Heart left ventricle (tissue), 16 donors: ENCODE results near the gene SFN. TPM values are rescaled to one million over a fixed set of nuclear protein-coding genes. Genes with fewer than 3 reads are reported as not detected.

Source experiments
- ATAC-seq, 4 donors: fragments of 200-7000 bp; cut with Tn5 transposase; one replicate each; pipeline ENCODE4 v1.9.1; 2020 to 2022; ENCODE audit warnings: moderate library complexity in 4 of 4, mild to moderate bottlenecking in 3 of 4, moderate number of reproducible peaks in 1 of 4
- DNase-seq, 5 donors: peaks; one replicate each; pipeline ENCODE4 v3.0.0-alpha.2; 2020
- H3K27ac ChIP-seq, 12 donors: fragments of 200-600 bp; sonication (generic) in 4 of 12; one replicate each; pipeline versions ENCODE4 v1.5.0 to v1.8.0; 2016 to 2022; ENCODE audit warnings: mild to moderate bottlenecking in 2 of 12
- H3K27me3 ChIP-seq, 9 donors: fragments of 200-600 bp; sonication (generic) in 2 of 9; one replicate each; pipeline versions ENCODE4 v1.5.1 to v1.8.0; 2016 to 2022; ENCODE audit warnings: mild to moderate bottlenecking in 3 of 9
- H3K36me3 ChIP-seq, 9 donors: fragments of 200-600 bp; sonication (generic) in 2 of 9; one replicate each; pipeline versions ENCODE4 v1.5.0 to v1.8.0; 2018 to 2022; ENCODE audit warnings: mild to moderate bottlenecking in 2 of 9
- H3K4me1 ChIP-seq, 12 donors: fragments of 200-600 bp; sonication (generic) in 4 of 12; one replicate each; pipeline versions ENCODE4 v1.5.0 to v1.8.0; 2016 to 2022; ENCODE audit warnings: mild to moderate bottlenecking in 3 of 12
- H3K4me3 ChIP-seq, 12 donors: fragments of 200-600 bp; sonication (generic) in 4 of 12; one replicate each; pipeline versions ENCODE4 v1.5.0 to v1.8.0; 2017 to 2022; ENCODE audit warnings: mild to moderate bottlenecking in 9 of 12, moderate library complexity in 4 of 12
- H3K9me3 ChIP-seq, 12 donors: fragments of 200-600 bp; sonication (generic) in 4 of 12; one replicate each; pipeline versions ENCODE4 v1.5.0 to v1.8.0; 2016 to 2022; ENCODE audit warnings: mild to moderate bottlenecking in 1 of 12
- CTCF ChIP-seq, 12 donors: fragments of 200-600 bp; sonication (generic) in 4 of 12; IDR thresholded peaks; one replicate each; pipeline versions ENCODE4 v1.5.0 to v1.8.0; 2018 to 2022; ENCODE audit warnings: antibody characterized with exemption in 12 of 12, mild to moderate bottlenecking in 5 of 12
- POLR2A ChIP-seq, 2 donors: fragments of 450-650 bp; IDR thresholded peaks; one replicate each; pipeline ENCODE4 v1.6.1; 2017; ENCODE audit warnings: antibody characterized with exemption in 2 of 2, mild to moderate bottlenecking in 2 of 2, moderate library complexity in 2 of 2
- WGBS, 4 donors: extraction: QIAGEN DNeasy Blood & Tissue Kit in 2 of 4; methylation state at CpG; one replicate each; pipeline versions ENCODE4 v1.1.5 to v1.1.7; 2013 to 2018; 5-methylcytosine and 5-hydroxymethylcytosine counted together
- intact Hi-C, 10 donors: fragments of 100-400 bp; cut with DNase I; formaldehyde crosslinking; loops; one replicate each; pipeline versions ENCODE4 v1.11.1 to v1.14.2; 2022
- polyA plus RNA-seq, 2 donors: library from polyadenylated mRNA; stranded (reverse); fragments of 200-250 nt; gene quantifications; one replicate each; pipeline ENCODE4 v1.2.3, GENCODE V29; 2013
- total RNA-seq, 9 donors: library from RNA; depleted of rRNA in 2 of 9; stranded (reverse); fragments of >200 nt in 2 of 9; fragmentation: NEBNext Ultra II Directional in 3 of 9; extraction: Animal tissue kit (Norgen Biotek cat#: 25700) in 3 of 9; gene quantifications; one replicate each; pipeline versions ENCODE4 v1.1.0 to v1.2.4, GENCODE V29; 2016 to 2023
- donor health status: ischemic (EF 13 %, LVEDD 7.1; RV severe dilation, severe dysfunction).
- donor health status: healthy with polysubstance abuse.
- donor health status: DM: no; HTN: yes; CAD: no.
- donor health status: DM: no; HTN: no; CAD: no.
- donor health status: ischemic (EF 25% LVEDD 6.9; RV normal size, moderate dysfunction).
- donor health status: ischemic (EF 25% LVEDD 5.7; RV mildly dilated, moderate dysfunction).
- donor health status: healthy.
- donor health status: DM: yes; HTN: yes; CAD: no.
- donor health status: ischemic (EF 35%, LVEDD 5.7; RV mildly dilated, moderate dysfunction).
- donor health status: nonischemic (EF 11% LVEDD 7.7; RV severe dilation, severe dysfunction).
- donor health status: DM: yes; HTN: yes; CAD: no.
- donor health status: PGD.
- donor health status: ischemic (EF 29% LVEDD 5.4; RV normal size, mild dysfunction).
- donor health status: nonischemic (EF 23%, LVEDD 6.1; RV moderate dilation, normal function).

SFN gene
- total and polyA plus RNA-seq, 11 donors = 0.11 to 0.42 (median 0.31) TPM; not detected in 7

- intact Hi-C loops = no loop called here
- H3K27me3 ChIP-seq = no peaks in the 10 kb centered on the region
- WGBS, 4 donors = 4 to 8% (median 6%) methylated on average over 12 to 17 of the region's 17 CpGs
- peaks cover 0 to 17% (median 5%) of the 10 kb centered on the region in 9 donors for H3K36me3 ChIP-seq
- DNase-seq = no peak
- no peaks in the 10 kb centered on the region for H3K9me3 ChIP-seq
- H3K27ac ChIP-seq = peak overlapping the region in 11 of 12 donors; percentile 51 to 87 (median 79)
- ATAC-seq = peak in 1 of 4 donors; percentile 2
- H3K4me1 ChIP-seq = peaks cover 8 to 45% (median 29%) of the 10 kb centered on the region in 12 donors
- peak overlapping the region; percentile 43 to 98 (median 79) for H3K4me3 ChIP-seq
- no peak for TF ChIP-seq CTCF (IDR thresholded peaks at IDR 0.05)
- no peak for TF ChIP-seq POLR2A (IDR thresholded peaks at IDR 0.05)
Measured at GRCh38 chr1:26827106-26827604, 35.8 kb upstream of the SFN start.

GRCh38 chr1:26827663-26828062 lies 35.3 kb upstream of the SFN start:
- H3K27ac ChIP-seq = peak overlapping the region in 10 of 12 donors; percentile 25 to 87 (median 76)
- ATAC-seq (peak in 1 of 4 donors; percentile 35), DNase-seq (no peak)
- peaks cover 8 to 48% (median 29%) of the 10 kb centered on the region in 12 donors for H3K4me1 ChIP-seq
- H3K4me3 ChIP-seq = peak overlapping the region; percentile 43 to 98 (median 79)
- intact Hi-C loops = no loop called here
- WGBS, 4 donors = 22 to 31% (median 29%) methylated on average over 11 of the region's 11 CpGs
- no peaks in the 10 kb centered on the region for H3K9me3 ChIP-seq
- no peaks in the 10 kb centered on the region for H3K27me3 ChIP-seq
- no peak for TF ChIP-seq CTCF (IDR thresholded peaks at IDR 0.05)
- TF ChIP-seq POLR2A (IDR thresholded peaks at IDR 0.05) = no peak
- peaks cover 0 to 22% (median 10%) of the 10 kb centered on the region in 9 donors for H3K36me3 ChIP-seq

- H3K36me3 ChIP-seq = peaks cover 0 to 30% (median 18%) of the 10 kb centered on the region in 9 donors
- H3K27ac ChIP-seq = peak overlapping the region in 11 of 12 donors; percentile 11 to 83 (median 51)
- no peaks in the 10 kb centered on the region for H3K27me3 ChIP-seq
- intact Hi-C loops = no loop called here
- DNase-seq (peak in 1 of 5 donors; percentile 52), ATAC-seq (peak; percentile 11 to 72 (median 48))
- WGBS, 4 donors = 24 to 34% (median 30%) methylated on average over 4 of the region's 4 CpGs
- H3K4me1 ChIP-seq = peaks cover 8 to 57% (median 29%) of the 10 kb centered on the region in 12 donors
- TF ChIP-seq CTCF (IDR thresholded peaks at IDR 0.05) (no peak), POLR2A (IDR thresholded peaks at IDR 0.05) (no peak)
- H3K4me3 ChIP-seq = peak overlapping the region in 4 of 12 donors; percentile 4 to 98 (median 78)
- H3K9me3 ChIP-seq = no peaks in the 10 kb centered on the region
Measured at GRCh38 chr1:26828411-26828991, 34.4 kb upstream of the SFN start.

- ATAC-seq (no peak), DNase-seq (no peak)
- Histone ChIP-seq H3K36me3 (peaks cover 0 to 39% (median 27%) of the 10 kb centered on the region in 9 donors), H3K27ac (peak overlapping the region in 7 of 12 donors; percentile 11 to 83 (median 53)), H3K9me3 (no peaks in the 10 kb centered on the region), H3K27me3 (no peaks in the 10 kb centered on the region), H3K4me3 (peak overlapping the region in 3 of 12 donors; percentile 4 to 98 (median 74)), H3K4me1 (peaks cover 8 to 64% (median 29%) of the 10 kb centered on the region in 12 donors)
- TF ChIP-seq POLR2A (IDR thresholded peaks at IDR 0.05) (no peak), CTCF (IDR thresholded peaks at IDR 0.05) (no peak)
- 87 to 92% (median 88%) methylated on average over 6 of the region's 6 CpGs for WGBS, 4 donors
- intact Hi-C loops = no loop called here
Measured at GRCh38 chr1:26829184-26829911, 33.6 kb upstream of the SFN start.
